ENCODE results near the gene PNMT. TPM values are rescaled to one million over a fixed set of nuclear protein-coding genes. Genes with fewer than 3 reads are reported as not detected.
A peak's percentile ranks its signal among the peaks of the same experiment; 100 is the strongest.
"Not testable (repeated sequence)": the region's sequence is repeated elsewhere in the genome, so short reads cannot be mapped to it uniquely, and the experiment has no call there.

PNMT gene
- total RNA-seq, 2 experiments from 2014 or later: not detected

DNA sequence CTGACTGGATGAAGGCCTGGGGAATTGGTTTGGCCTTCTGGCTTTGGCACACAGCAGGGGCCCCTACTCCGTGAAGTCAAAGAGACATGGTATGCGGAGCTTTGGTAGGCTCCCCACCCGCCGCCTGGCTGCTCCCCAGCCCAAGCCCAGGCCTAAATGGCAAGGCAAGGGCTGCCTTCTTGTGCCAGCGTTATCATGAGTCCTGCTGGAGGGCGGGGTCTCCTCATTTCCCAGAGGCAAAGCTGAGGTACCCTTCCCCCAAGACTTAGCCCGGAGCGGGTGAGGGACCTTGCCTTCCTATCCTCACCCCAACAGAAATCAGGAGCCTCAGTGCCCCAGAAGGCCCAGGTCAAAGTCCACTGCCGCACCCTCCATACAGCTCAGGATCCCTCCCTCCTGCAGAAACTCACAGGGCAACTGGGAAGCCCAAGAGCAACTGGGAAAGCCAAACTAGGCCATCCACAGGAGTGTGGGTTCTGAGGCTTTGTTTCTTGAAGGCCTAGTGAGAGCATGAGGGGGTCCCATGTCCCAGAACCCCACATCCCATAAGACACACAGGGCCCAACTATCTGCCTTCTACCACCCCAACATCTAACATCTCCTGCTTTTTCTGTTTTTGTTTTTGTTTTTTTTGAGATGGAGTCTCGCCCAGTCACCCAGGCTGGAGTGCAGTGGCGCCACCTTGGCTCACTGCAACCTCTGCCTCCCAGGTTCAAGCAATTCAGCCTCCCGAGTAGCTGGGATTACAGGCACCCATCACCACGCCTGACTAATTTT, 10.3 kb downstream of the PNMT start:
- H3K27ac Mint-ChIP-seq: peak overlapping the region; percentile 93
- no peak for DNase-seq
- H3K36me3 Mint-ChIP-seq: peaks cover 2% of the 10 kb centered on the region
- H3K27me3 Mint-ChIP-seq: no peaks in the 10 kb centered on the region
- no peak overlapping the region for H3K4me3 Mint-ChIP-seq
- H3K9me3 Mint-ChIP-seq: no peaks in the 10 kb centered on the region
- peaks cover 53% of the 10 kb centered on the region for H3K4me1 Mint-ChIP-seq

DNA sequence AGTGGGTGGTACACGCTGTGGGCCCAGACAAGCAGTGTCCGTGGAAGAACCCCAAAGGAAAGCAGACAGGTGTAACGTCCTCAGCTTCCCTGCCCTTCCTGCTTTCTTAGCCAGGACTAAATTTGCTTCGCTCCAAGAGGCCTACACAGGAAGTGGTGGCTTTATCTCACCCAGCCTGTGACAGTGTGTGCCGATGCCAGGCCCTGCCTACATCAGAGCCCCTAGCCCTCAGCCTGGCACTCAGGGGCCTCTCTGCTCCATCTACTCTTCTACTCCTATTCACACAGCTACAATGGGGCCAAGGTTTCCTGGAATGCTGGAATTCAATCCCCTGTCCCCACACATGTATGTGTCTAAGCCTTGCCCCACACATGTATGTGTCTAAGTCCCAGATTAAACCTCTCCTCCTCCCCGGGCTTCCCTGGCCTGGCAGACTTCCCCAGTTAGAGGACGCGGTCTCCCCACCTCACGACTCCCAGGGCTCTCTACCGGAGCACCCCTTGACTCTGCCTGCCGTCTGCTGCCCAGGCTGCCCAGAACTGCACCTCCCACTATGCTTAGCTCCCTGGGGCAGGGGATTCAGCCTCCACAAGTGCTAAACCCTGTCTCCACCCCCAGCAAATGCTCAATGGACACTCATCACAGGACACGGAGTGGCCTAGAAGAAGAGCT, 11.4 kb downstream of the PNMT start:
- Mint-ChIP-seq H3K9me3 (no peaks in the 10 kb centered on the region), H3K27ac (peak overlapping the region; percentile 93), H3K4me3 (peak overlapping the region; percentile 41), H3K27me3 (no peaks in the 10 kb centered on the region), H3K36me3 (peaks cover 2% of the 10 kb centered on the region), H3K4me1 (peaks cover 53% of the 10 kb centered on the region)
- no peak for DNase-seq

DNA sequence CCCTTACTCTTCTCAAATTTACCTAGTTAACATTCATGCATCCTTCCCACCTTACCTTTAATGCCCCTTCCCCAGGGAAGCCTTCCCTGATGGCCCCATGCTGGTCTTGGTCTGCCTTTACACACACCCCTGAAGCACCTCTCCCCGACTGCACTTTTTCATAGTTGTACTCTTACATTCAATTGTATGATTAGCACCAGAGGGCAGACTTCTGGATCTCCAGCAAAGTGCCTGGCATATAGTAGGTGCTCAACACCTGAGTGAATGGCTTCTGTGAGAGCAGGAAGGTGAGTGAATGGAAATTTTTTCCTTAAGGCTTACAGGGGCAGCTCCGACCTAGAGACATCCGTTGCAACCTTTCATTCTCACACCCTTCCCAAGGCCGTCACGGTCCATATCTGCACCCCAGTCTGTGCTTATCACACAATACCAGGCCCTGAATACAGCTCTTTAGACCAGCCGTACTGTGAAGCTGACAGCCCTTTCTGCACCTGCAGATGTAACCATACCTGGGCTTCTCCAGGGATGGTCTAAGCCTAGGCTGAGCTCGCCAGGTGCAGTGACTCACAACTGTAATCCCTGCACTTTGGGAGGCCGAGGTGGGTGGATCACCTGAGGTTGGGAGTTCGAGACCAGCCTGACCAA, 15.2 kb downstream of the PNMT start:
- Mint-ChIP-seq H3K4me3 (no peak overlapping the region), H3K9me3 (no peaks in the 10 kb centered on the region), H3K27ac (no peak overlapping the region), H3K4me1 (peaks cover 39% of the 10 kb centered on the region), H3K27me3 (no peaks in the 10 kb centered on the region), H3K36me3 (peaks cover 4% of the 10 kb centered on the region)
- no peak for DNase-seq

- no peak overlapping the region for H3K4me3 Mint-ChIP-seq
- H3K27me3 Mint-ChIP-seq: no peaks in the 10 kb centered on the region
- DNase-seq: no peak
- peaks cover 35% of the 10 kb centered on the region for H3K4me1 Mint-ChIP-seq
- H3K9me3 Mint-ChIP-seq: no peaks in the 10 kb centered on the region
- H3K27ac Mint-ChIP-seq: no peak overlapping the region
- peaks cover 4% of the 10 kb centered on the region for H3K36me3 Mint-ChIP-seq
Observed at GRCh38 chr17:39684369-39685192, 16.3 kb downstream of the PNMT start.

DNA sequence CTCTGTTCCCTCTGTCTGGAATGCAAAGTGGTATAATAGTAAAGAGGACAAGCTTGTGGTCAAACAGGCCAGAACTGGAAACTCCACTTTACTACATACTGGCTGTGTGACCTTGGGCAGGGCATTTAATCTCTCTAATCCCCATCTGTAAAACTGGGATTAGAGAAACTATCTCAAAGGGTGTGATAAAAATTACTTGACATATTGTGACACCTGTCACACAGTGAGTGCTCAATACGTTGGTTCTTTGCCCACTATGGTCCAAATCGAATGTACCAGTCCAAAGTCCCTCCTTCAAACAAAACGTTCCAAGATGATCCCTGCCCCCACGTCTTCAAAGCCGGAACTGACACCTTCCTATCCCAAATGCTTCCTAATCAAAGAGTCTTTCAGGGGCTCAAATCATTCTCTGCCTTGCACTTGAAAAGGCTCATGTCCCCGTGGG, 18.9 kb downstream of the PNMT start:
- Mint-ChIP-seq H3K27ac (peak overlapping the region; percentile 90), H3K4me1 (peaks cover 19% of the 10 kb centered on the region), H3K36me3 (peaks cover 4% of the 10 kb centered on the region), H3K4me3 (peak overlapping the region; percentile 87), H3K9me3 (no peaks in the 10 kb centered on the region), H3K27me3 (no peaks in the 10 kb centered on the region)
- no peak for DNase-seq

- peaks cover 19% of the 10 kb centered on the region for H3K4me1 Mint-ChIP-seq
- peak within 1 kb of the TSS; percentile 87 for H3K4me3 Mint-ChIP-seq
- peak within 1 kb of the TSS; percentile 90 for H3K27ac Mint-ChIP-seq
Observed at GRCh38 chr17:39687546-39688474, 19.6 kb downstream of the PNMT start, which contains the start of gene PGAP3. PGAP3 (minus strand) TSS chr17:39688057; CDS start chr17:39688014, 43 bp downstream.

DNA sequence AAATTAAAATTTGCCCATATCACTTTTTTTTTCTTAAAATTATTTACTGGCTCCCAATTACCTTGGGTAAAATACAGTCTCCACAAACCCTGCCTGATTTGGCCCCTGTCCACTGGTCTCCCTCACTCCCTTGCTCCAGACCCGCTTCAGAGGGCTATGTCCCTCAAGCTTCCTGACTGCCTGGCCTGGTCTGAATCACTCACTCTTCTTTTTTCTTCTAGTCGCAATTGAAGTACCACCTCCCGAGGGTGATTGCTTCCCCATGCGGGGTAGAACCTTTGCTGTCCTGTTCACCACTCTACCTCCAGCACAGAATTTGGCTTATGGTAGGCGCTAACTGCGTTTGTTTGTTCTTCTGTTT, 20.2 kb downstream of the PNMT start:
- DNase-seq: no peak
- peaks cover 19% of the 10 kb centered on the region for H3K4me1 Mint-ChIP-seq
- peaks cover 3% of the 10 kb centered on the region for H3K36me3 Mint-ChIP-seq
- H3K4me3 Mint-ChIP-seq: peak overlapping the region; percentile 87
- H3K27me3 Mint-ChIP-seq: no peaks in the 10 kb centered on the region
- H3K9me3 Mint-ChIP-seq: no peaks in the 10 kb centered on the region
- H3K27ac Mint-ChIP-seq: peak overlapping the region; percentile 90

More at GRCh38 chr17:39687546-39688474, 19.6 kb downstream of the PNMT start, which contains the start of gene PGAP3:
- no peaks in the 10 kb centered on the region for H3K27me3 Mint-ChIP-seq
- H3K9me3 Mint-ChIP-seq: no peaks in the 10 kb centered on the region
- peaks cover 4% of the 10 kb centered on the region for H3K36me3 Mint-ChIP-seq
- peak; percentile 92 for DNase-seq

GRCh38 chr17:39688945-39689344, 20.7 kb downstream of the PNMT start:
- DNase-seq: no peak
- Mint-ChIP-seq H3K9me3 (no peaks in the 10 kb centered on the region), H3K27me3 (no peaks in the 10 kb centered on the region), H3K36me3 (peaks cover 3% of the 10 kb centered on the region), H3K27ac (peak overlapping the region; percentile 90), H3K4me3 (peak overlapping the region; percentile 87), H3K4me1 (peaks cover 19% of the 10 kb centered on the region)

GRCh38 chr17:39694593-39694992, 26.3 kb downstream of the PNMT start:
- Mint-ChIP-seq H3K9me3 (no peaks in the 10 kb centered on the region), H3K4me1 (peaks cover under 1% of the 10 kb centered on the region), H3K36me3 (no peaks in the 10 kb centered on the region), H3K4me3 (no peak overlapping the region), H3K27me3 (peaks cover 14% of the 10 kb centered on the region), H3K27ac (no peak overlapping the region)
- DNase-seq: no peak

GRCh38 chr17:39695089-39695474, 26.8 kb downstream of the PNMT start:
- peaks cover 3% of the 10 kb centered on the region for H3K4me1 Mint-ChIP-seq
- H3K4me3 Mint-ChIP-seq: no peak overlapping the region
- no peak overlapping the region for H3K27ac Mint-ChIP-seq
- DNase-seq: no peak
- no peaks in the 10 kb centered on the region for H3K36me3 Mint-ChIP-seq
- H3K9me3 Mint-ChIP-seq: no peaks in the 10 kb centered on the region
- peaks cover 18% of the 10 kb centered on the region for H3K27me3 Mint-ChIP-seq

DNA sequence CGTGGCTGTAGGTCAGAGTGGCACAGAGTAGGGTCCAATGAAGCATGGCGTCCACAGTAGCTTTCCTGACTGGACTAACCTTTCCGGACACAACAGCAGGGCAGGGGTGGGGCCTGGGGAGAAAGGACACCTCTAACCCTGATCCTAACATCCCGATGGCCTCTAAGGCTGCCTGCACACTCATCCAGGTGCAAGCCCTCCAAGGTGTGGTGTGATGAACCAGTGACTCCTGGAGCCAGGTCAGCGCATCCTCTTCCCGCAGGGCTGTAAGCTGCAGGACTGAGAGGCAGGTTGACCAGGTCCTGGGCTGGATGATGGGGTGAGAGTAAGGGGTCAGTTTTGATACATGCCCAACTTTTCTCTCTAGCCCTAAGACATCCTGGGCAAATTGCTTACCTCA, 28.5 kb downstream of the PNMT start:
- H3K36me3 Mint-ChIP-seq: no peaks in the 10 kb centered on the region
- no peak overlapping the region for H3K4me3 Mint-ChIP-seq
- H3K4me1 Mint-ChIP-seq: peaks cover 3% of the 10 kb centered on the region
- H3K27ac Mint-ChIP-seq: no peak overlapping the region
- H3K27me3 Mint-ChIP-seq: peaks cover 31% of the 10 kb centered on the region
- no peak for DNase-seq
- H3K9me3 Mint-ChIP-seq: no peaks in the 10 kb centered on the region

GRCh38 chr17:39697961-39698360, 29.7 kb downstream of the PNMT start:
- Mint-ChIP-seq H3K9me3 (no peaks in the 10 kb centered on the region), H3K36me3 (no peaks in the 10 kb centered on the region), H3K4me1 (peaks cover 3% of the 10 kb centered on the region), H3K27ac (no peak overlapping the region), H3K4me3 (no peak overlapping the region), H3K27me3 (peaks cover 40% of the 10 kb centered on the region)
- DNase-seq: no peak

DNA sequence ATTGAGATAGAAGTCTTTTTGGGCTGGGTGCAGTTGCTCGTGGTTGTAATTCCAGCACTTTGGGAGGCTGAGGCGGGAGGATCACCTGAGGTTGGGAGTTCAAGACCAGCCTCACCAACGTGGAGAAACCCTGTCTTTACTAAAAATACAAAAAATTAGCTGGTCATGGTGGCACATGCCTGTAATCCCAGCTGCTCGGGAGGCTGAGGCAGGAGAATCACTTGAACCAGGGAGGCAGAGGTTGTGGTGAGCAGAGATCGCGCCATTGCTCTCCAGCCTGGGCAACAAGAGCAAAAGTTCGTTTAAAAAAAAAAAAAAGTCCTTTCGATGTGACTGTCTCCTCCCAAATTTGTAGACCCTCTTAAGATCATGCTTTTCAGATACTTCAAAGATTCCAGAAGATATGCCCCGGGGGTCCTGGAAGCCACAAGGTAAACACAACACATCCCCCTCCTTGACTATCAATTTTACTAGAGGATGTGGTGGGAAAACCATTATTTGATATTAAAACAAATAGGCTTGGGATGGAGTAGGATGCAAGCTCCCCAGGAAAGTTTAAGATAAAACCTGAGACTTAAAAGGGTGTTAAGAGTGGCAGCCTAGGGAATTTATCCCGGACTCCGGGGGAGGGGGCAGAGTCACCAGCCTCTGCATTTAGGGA, 31.0 kb downstream of the PNMT start:
- not testable (repeated sequence) for DNase-seq, H3K9me3 Mint-ChIP-seq, H3K27ac Mint-ChIP-seq, H3K4me1 Mint-ChIP-seq, H3K36me3 Mint-ChIP-seq
- H3K4me3 Mint-ChIP-seq: peak overlapping the region; percentile 40
- H3K27me3 Mint-ChIP-seq: peaks cover 40% of the 10 kb centered on the region

Measured in activated naive CD8-positive, alpha-beta T cell treated with anti-CD3 and anti-CD28 coated beads for 36 hours (primary cell).